SU-DHL-6 (cell line): ENCODE data around the gene EFCAB14.

Experiments
- H2AFZ ChIP-seq: fragments of 200-600 bp; sonication (generic); 2 replicates; pipeline ENCODE4 v1.6.1; 2014; ENCODE audit warnings: low read depth, mild to moderate bottlenecking, moderate library complexity, mixed read lengths, antibody characterized with exemption, low read length; ENCODE audit not compliant: severe bottlenecking
- H3F3A ChIP-seq: fragments of 200-600 bp; shearing (Covaris generic); 2 replicates; pipeline ENCODE4 v1.6.0; 2016; ENCODE audit warnings: antibody characterized with exemption, mild to moderate bottlenecking; ENCODE audit not compliant: insufficient read depth
- H3K27ac ChIP-seq: fragments of 200-600 bp; sonication (generic); 2 replicates; pipeline ENCODE4 v1.5.1; 2016; ENCODE audit warnings: low read depth, mild to moderate bottlenecking, low read length, moderate library complexity, mixed read lengths
- H3K27me3 ChIP-seq: fragments of 200-600 bp; sonication (generic), shearing (Covaris generic); 2 replicates; pipeline ENCODE4 v1.6.0; 2014; ENCODE audit warnings: mild to moderate bottlenecking, low read length
- H3K36me3 ChIP-seq: fragments of 200-600 bp; sonication (generic); 2 replicates; pipeline ENCODE4 v1.6.1; 2014; ENCODE audit warnings: mild to moderate bottlenecking, low read length, mixed read lengths
- H3K4me2 ChIP-seq: fragments of 300-600, 200-600 bp; shearing (Covaris generic), sonication (generic); 2 replicates; pipeline ENCODE4 v1.6.0; 2014; ENCODE audit warnings: low read length, low read depth, mild to moderate bottlenecking; ENCODE audit not compliant: poor library complexity, severe bottlenecking
- H3K4me3 ChIP-seq: fragments of 200-600 bp; sonication (generic); 2 replicates; pipeline ENCODE4 v1.5.1; 2014; ENCODE audit warnings: antibody characterized with exemption, low read length, mild to moderate bottlenecking, mixed read lengths; ENCODE audit not compliant: insufficient read depth, poor library complexity, severe bottlenecking
- H3K79me2 ChIP-seq: fragments of 200-600 bp; sonication (generic); 2 replicates; pipeline ENCODE4 v1.6.1; 2014; ENCODE audit warnings: mild to moderate bottlenecking, low read length, moderate library complexity; ENCODE audit not compliant: insufficient read depth
- H3K9ac ChIP-seq: fragments of 200-600 bp; sonication (generic); 2 replicates; pipeline ENCODE4 v1.7.0; 2014; ENCODE audit warnings: mild to moderate bottlenecking, low read length
- H3K9me2 ChIP-seq: fragments of 200-600 bp; sonication (generic); replicated peaks from 2 replicates; pipeline ENCODE4 v1.6.1; 2014; ENCODE audit warnings: low read length; ENCODE audit not compliant: insufficient read depth
- H3K9me3 ChIP-seq: fragments of 200-600 bp; sonication (generic); 2 replicates; pipeline ENCODE4 v1.6.1; 2014; ENCODE audit warnings: low read length, mixed read lengths; ENCODE audit not compliant: insufficient read depth
- H4K20me1 ChIP-seq: fragments of 200-600 bp; sonication (generic); 2 replicates; pipeline ENCODE4 v1.6.1; 2014; ENCODE audit warnings: low read depth, mild to moderate bottlenecking, antibody characterized with exemption, low read length, moderate library complexity, mixed read lengths
- CTCF ChIP-seq: fragments of 200-600 bp; sonication (generic); IDR thresholded peaks from one replicate; pipeline ENCODE4 v1.5.1; 2017; ENCODE audit warnings: antibody characterized with exemption, mild to moderate bottlenecking, low read length, moderate library complexity; ENCODE audit not compliant: insufficient read depth, poor library complexity, severe bottlenecking
- EZH2phosphoT487 ChIP-seq: fragments of 200-600 bp; sonication (generic), shearing (Covaris generic); conservative IDR thresholded peaks from 2 replicates; pipeline ENCODE4 v1.6.1; 2018; ENCODE audit warnings: mild to moderate bottlenecking, antibody characterized with exemption, low read length, moderate library complexity, mixed read lengths

Gene EFCAB14

GRCh38 chr1:46749921-46750404 is 31.0 kb upstream of the EFCAB14 start:
- H3K27me3 ChIP-seq, result no peaks in the 10 kb centered on the region
- no peak overlapping the region for H3K9ac ChIP-seq
- no peaks in the 10 kb centered on the region for H3F3A ChIP-seq
- no peak overlapping the region for H3K4me3 ChIP-seq
- no peaks in the 10 kb centered on the region for H3K9me2 ChIP-seq
- TF ChIP-seq EZH2phosphoT487 (no peak), CTCF (no peak)
- no peaks in the 10 kb centered on the region for H3K36me3 ChIP-seq
- H3K9me3 ChIP-seq, result no peaks in the 10 kb centered on the region
- H4K20me1 ChIP-seq, result no peaks in the 10 kb centered on the region
- no peak overlapping the region for H3K4me2 ChIP-seq
- H3K27ac ChIP-seq, result no peak overlapping the region
- H2AFZ ChIP-seq, result no peak overlapping the region
- no peaks in the 10 kb centered on the region for H3K79me2 ChIP-seq

DNA sequence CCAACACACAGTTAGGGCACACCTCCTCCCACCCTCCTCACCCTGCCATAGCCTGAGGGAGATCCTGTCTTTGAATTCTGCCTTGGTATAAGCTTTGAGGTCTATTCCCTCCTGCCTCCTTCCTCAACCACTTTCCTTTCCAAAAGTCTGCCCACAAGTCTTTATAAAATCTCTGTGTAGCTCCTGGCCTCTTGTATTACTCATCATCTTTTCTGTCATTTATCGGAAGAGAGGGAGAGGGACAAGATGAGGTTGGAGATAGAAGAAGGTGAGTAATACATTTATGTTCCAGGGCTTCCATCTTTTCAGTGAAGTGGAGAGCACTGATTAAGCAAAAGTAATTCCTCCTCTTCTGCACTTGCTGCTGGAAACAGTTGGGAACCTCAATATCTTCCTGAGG is 30.5 kb upstream of the EFCAB14 start:
- Histone ChIP-seq H3K9me3 (no peaks in the 10 kb centered on the region), H3K27me3 (no peaks in the 10 kb centered on the region), H2AFZ (no peak overlapping the region), H3K27ac (no peak overlapping the region), H3K4me3 (no peak overlapping the region), H3F3A (no peaks in the 10 kb centered on the region), H3K36me3 (no peaks in the 10 kb centered on the region), H3K79me2 (no peaks in the 10 kb centered on the region), H4K20me1 (no peaks in the 10 kb centered on the region), H3K9ac (no peak overlapping the region), H3K9me2 (no peaks in the 10 kb centered on the region), H3K4me2 (no peak overlapping the region)
- no peak for TF ChIP-seq CTCF
- no peak for TF ChIP-seq EZH2phosphoT487

- no peak overlapping the region for H2AFZ ChIP-seq
- H3K4me2 ChIP-seq, result no peak overlapping the region
- TF ChIP-seq EZH2phosphoT487, result no peak
- TF ChIP-seq CTCF, result no peak
- H3K79me2 ChIP-seq, result no peaks in the 10 kb centered on the region
- no peak overlapping the region for H3K4me3 ChIP-seq
- H4K20me1 ChIP-seq, result no peaks in the 10 kb centered on the region
- no peaks in the 10 kb centered on the region for H3K9me3 ChIP-seq
- H3F3A ChIP-seq, result no peaks in the 10 kb centered on the region
- no peak overlapping the region for H3K27ac ChIP-seq
- H3K9ac ChIP-seq, result no peak overlapping the region
- H3K36me3 ChIP-seq, result no peaks in the 10 kb centered on the region
- no peaks in the 10 kb centered on the region for H3K9me2 ChIP-seq
- no peaks in the 10 kb centered on the region for H3K27me3 ChIP-seq
These were observed 28.9 kb upstream of the EFCAB14 start for GRCh38 chr1:46747683-46748288.
